Measurements from ENCODE around the gene TMX3. TPM values are rescaled to one million over a fixed set of nuclear protein-coding genes. Genes with fewer than 3 reads are reported as not detected.

Gene TMX3
- total RNA-seq, 1 donor from 2014 or later = 89.6 TPM

DNA sequence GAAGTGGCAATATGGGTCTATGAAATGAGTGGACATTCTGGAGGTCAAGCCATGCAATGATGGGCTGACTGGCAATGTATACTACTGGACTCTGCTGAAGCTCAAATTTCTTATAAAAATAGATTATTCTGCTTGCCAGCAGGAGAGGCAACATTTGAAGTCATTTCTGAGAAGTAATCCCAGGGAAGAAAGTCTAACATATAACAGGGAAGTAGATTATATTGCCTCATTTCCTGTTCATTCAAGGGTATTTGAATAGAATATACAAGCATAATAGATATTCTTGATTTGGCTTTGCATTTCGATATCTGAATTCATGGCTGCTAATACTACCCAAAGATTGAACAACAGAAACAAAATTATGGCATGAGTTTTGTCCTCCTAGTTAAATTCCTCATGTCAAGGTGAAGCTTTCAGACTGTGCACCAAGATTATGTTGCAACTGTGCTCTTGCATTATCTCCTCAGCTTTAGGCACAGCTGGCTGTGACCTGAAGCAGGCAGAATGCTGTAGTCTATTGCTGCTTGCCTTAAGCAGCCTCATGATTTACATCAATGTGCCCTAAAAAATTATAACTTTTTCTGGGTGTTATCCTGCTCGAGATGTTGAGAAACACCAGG lies 13.3 kb upstream of the TMX3 start:
- Mint-ChIP-seq H3K27me3 (ENCODE audit: insufficient read depth, low read depth) (no peaks in the 10 kb centered on the region), H3K4me3 (no peak overlapping the region), H3K9me3 (peaks cover 2% of the 10 kb centered on the region), H3K36me3 (no peaks in the 10 kb centered on the region), H3K4me1 (peaks cover 2% of the 10 kb centered on the region), H3K27ac (no peak overlapping the region)
- Histone ChIP-seq H3K4me3 (no peak overlapping the region), H3K27ac (no peak overlapping the region), H2AFZ (replicated peaks) (no peak overlapping the region), H3K36me3 (no peaks in the 10 kb centered on the region), H3K9me3 (ENCODE audit: low read depth) (no peaks in the 10 kb centered on the region), H3K4me1 (peaks cover 3% of the 10 kb centered on the region), H3K79me2 (ENCODE audit: low read depth) (no peaks in the 10 kb centered on the region), H4K20me1 (ENCODE audit: low read depth) (no peaks in the 10 kb centered on the region), H3K27me3 (no peaks in the 10 kb centered on the region), H3K9ac (no peak overlapping the region), H3K4me2 (no peak overlapping the region), H3F3A (ENCODE audit: low read depth) (peaks cover 6% of the 10 kb centered on the region)
- DNase-seq (ENCODE audit: low spot score) = no peak
- TF ChIP-seq, protein P1, sequence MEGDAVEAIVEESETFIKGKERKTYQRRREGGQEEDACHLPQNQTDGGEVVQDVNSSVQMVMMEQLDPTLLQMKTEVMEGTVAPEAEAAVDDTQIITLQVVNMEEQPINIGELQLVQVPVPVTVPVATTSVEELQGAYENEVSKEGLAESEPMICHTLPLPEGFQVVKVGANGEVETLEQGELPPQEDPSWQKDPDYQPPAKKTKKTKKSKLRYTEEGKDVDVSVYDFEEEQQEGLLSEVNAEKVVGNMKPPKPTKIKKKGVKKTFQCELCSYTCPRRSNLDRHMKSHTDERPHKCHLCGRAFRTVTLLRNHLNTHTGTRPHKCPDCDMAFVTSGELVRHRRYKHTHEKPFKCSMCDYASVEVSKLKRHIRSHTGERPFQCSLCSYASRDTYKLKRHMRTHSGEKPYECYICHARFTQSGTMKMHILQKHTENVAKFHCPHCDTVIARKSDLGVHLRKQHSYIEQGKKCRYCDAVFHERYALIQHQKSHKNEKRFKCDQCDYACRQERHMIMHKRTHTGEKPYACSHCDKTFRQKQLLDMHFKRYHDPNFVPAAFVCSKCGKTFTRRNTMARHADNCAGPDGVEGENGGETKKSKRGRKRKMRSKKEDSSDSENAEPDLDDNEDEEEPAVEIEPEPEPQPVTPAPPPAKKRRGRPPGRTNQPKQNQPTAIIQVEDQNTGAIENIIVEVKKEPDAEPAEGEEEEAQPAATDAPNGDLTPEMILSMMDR (IDR thresholded peaks at IDR 0.05) = no peak
- no peak for TF ChIP-seq EZH2 (IDR thresholded peaks at IDR 0.05)
- no peak for TF ChIP-seq EZH2phosphoT487 (IDR thresholded peaks at IDR 0.05)

DNA sequence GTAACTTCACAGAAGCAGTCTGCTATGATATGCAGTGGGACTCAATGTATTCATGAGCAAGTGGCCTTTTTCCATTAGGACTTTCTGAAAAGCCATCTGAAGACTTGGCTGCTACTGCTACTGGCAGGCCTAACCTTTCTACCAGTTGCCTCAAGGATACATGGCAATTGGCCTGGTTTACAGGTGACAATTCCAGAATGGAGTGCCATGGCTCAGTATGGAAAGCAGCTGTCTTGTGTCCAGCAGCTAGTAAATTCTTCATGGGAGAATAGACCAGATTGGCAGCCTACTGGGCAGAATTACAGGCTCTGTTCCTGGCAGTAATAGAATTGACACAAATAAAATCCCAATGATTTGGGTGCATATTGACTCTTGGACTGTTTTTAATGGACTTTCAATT lies 12.6 kb upstream of the TMX3 start:
- H2AFZ ChIP-seq (replicated peaks) = no peak overlapping the region
- no peak overlapping the region for H3K27ac ChIP-seq
- Mint-ChIP-seq H3K4me3 (no peak overlapping the region), H3K4me1 (peaks cover 2% of the 10 kb centered on the region), H3K27me3 (ENCODE audit: insufficient read depth, low read depth) (no peaks in the 10 kb centered on the region), H3K9me3 (peaks cover 2% of the 10 kb centered on the region), H3K36me3 (no peaks in the 10 kb centered on the region), H3K27ac (no peak overlapping the region)
- TF ChIP-seq, protein P1 (IDR thresholded peaks at IDR 0.05) = no peak
- TF ChIP-seq EZH2 (IDR thresholded peaks at IDR 0.05) (no peak), EZH2phosphoT487 (IDR thresholded peaks at IDR 0.05) (no peak)
- H3F3A ChIP-seq (ENCODE audit: low read depth) = no peaks in the 10 kb centered on the region
- H3K36me3 ChIP-seq = no peaks in the 10 kb centered on the region
- no peaks in the 10 kb centered on the region for H3K4me1 ChIP-seq
- H3K27me3 ChIP-seq = no peaks in the 10 kb centered on the region
- no peak overlapping the region for H3K4me3 ChIP-seq
- no peak overlapping the region for H3K9ac ChIP-seq
- H3K9me3 ChIP-seq (ENCODE audit: low read depth) = no peaks in the 10 kb centered on the region
- no peak for DNase-seq (ENCODE audit: low spot score)
- H3K79me2 ChIP-seq (ENCODE audit: low read depth) = no peaks in the 10 kb centered on the region
- H3K4me2 ChIP-seq = no peak overlapping the region
- H4K20me1 ChIP-seq (ENCODE audit: low read depth) = no peaks in the 10 kb centered on the region

DNA sequence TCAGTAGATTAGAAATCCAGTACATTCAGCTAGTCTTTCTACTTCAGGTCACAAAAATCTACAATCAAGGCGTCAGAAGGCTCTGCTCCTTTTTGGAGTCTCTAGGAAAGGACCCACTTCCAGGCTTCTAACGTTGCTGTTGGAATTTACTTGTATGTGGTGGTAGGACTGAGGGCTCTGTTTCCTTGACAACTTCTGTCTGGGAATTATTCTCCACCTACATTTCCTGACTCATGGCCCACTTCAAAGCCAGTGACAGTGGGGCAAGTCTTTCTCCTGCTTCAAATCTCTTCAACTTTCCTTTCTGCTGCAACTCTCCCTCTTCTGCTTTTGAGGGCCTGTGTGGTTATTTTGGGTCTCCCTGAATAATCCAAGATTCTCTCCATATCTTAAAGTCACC lies 10.4 kb upstream of the TMX3 start:
- H3K79me2 ChIP-seq (ENCODE audit: low read depth) = no peaks in the 10 kb centered on the region
- H2AFZ ChIP-seq (replicated peaks) = no peak overlapping the region
- H3K9me3 Mint-ChIP-seq = no peaks in the 10 kb centered on the region
- no peaks in the 10 kb centered on the region for H3K36me3 ChIP-seq
- no peaks in the 10 kb centered on the region for H3K9me3 ChIP-seq (ENCODE audit: low read depth)
- no peaks in the 10 kb centered on the region for H3K27me3 ChIP-seq
- H4K20me1 ChIP-seq (ENCODE audit: low read depth) = no peaks in the 10 kb centered on the region
- H3K9ac ChIP-seq = no peak overlapping the region
- no peak for DNase-seq (ENCODE audit: low spot score)
- no peak overlapping the region for H3K4me3 Mint-ChIP-seq
- no peaks in the 10 kb centered on the region for H3F3A ChIP-seq (ENCODE audit: low read depth)
- H3K27ac ChIP-seq = no peak overlapping the region
- no peak overlapping the region for H3K4me3 ChIP-seq
- H3K27ac Mint-ChIP-seq = no peak overlapping the region
- H3K27me3 Mint-ChIP-seq (ENCODE audit: insufficient read depth, low read depth) = no peaks in the 10 kb centered on the region
- no peak overlapping the region for H3K4me2 ChIP-seq
- H3K36me3 Mint-ChIP-seq = peaks cover 2% of the 10 kb centered on the region
- TF ChIP-seq, protein P1 (IDR thresholded peaks at IDR 0.05) = no peak
- TF ChIP-seq EZH2phosphoT487 (IDR thresholded peaks at IDR 0.05) = no peak
- TF ChIP-seq EZH2 (IDR thresholded peaks at IDR 0.05) = no peak
- H3K4me1 Mint-ChIP-seq = peaks cover 2% of the 10 kb centered on the region
- no peaks in the 10 kb centered on the region for H3K4me1 ChIP-seq

Measured in neural progenitor cell (in vitro differentiated cells).